ENCODE results near the gene TEDC2. TPM values are rescaled to one million over a fixed set of nuclear protein-coding genes. Genes with fewer than 3 reads are reported as not detected.

Gene TEDC2
- total and polyA plus RNA-seq, 2 experiments from 2014 or later, result 6.2 to 7.1 TPM

DNA sequence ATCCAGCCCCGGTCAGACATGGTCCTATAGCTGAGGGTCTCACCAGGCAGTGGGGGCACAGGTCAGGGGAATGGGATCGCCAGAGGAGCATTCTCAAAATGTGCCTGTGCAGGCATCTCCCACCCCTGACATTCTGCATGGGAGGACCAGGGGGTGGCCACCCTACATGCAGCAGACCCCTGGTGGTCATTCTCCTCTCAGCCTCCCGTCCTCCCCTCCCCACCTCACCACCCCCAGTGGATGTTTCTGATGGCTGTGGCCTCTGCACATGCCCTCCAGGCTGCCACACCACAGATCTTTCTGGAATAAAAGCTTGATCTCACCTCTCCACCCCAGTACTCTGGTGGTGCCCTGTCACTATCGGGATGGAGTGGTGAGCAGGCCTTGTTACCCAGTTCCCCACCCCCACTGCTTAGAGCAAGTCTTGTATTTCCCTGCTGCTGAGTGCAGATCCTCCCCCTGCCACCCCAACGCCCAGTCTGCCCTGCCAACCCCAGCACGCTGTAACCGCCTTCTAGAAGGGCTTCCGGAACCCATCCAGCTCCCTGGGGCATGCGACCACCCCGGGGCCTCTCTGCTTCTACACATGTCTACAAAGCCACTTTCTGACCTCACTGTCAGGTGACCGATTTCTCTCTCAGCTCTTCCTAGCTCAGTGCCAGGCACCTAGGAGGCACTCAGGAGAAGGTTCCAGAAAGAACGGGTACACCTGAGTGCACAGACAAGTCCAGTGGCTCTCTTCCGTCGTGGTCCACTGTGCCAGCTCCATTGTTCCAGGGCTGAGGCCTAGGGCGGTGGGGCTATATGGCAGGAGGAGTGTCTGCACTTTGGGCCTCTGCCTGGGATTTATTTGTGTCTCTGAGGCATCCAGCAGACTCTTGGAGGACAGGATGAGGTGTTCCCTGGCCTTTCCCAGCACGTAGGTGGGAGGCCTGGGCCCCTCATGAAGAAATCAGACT lies 24.3 kb downstream of the TEDC2 start:
- no peak for DNase-seq (ENCODE audit: low spot score)
- no peak overlapping the region for H2AFZ ChIP-seq
- WGBS (ENCODE audit: low lambda C conversion rate, missing lambda C conversion rate), result 95% methylated on average over 16 of the region's 16 CpGs
- H3K27ac ChIP-seq, result peak overlapping the region; percentile 56
- TF ChIP-seq EZH2 (IDR thresholded peaks at IDR 0.05; ENCODE audit: borderline replicate concordance) (no peak), EZH2phosphoT487 (IDR thresholded peaks at IDR 0.05; ENCODE audit: low read depth, severe bottlenecking, unreplicated experiment) (no peak)
- TF ChIP-seq, protein P1, sequence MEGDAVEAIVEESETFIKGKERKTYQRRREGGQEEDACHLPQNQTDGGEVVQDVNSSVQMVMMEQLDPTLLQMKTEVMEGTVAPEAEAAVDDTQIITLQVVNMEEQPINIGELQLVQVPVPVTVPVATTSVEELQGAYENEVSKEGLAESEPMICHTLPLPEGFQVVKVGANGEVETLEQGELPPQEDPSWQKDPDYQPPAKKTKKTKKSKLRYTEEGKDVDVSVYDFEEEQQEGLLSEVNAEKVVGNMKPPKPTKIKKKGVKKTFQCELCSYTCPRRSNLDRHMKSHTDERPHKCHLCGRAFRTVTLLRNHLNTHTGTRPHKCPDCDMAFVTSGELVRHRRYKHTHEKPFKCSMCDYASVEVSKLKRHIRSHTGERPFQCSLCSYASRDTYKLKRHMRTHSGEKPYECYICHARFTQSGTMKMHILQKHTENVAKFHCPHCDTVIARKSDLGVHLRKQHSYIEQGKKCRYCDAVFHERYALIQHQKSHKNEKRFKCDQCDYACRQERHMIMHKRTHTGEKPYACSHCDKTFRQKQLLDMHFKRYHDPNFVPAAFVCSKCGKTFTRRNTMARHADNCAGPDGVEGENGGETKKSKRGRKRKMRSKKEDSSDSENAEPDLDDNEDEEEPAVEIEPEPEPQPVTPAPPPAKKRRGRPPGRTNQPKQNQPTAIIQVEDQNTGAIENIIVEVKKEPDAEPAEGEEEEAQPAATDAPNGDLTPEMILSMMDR (IDR thresholded peaks at IDR 0.05; ENCODE audit: poor library complexity), result no peak
- no peaks in the 10 kb centered on the region for H3K27me3 ChIP-seq
- no peaks in the 10 kb centered on the region for H3K36me3 ChIP-seq (replicated peaks; ENCODE audit: insufficient read depth, low read depth)
- H4K20me1 ChIP-seq (ENCODE audit: insufficient read depth, poor library complexity, severe bottlenecking), result peaks cover 11% of the 10 kb centered on the region
- H3K79me2 ChIP-seq, result peaks cover 79% of the 10 kb centered on the region
- no peak overlapping the region for H3K4me3 ChIP-seq
- H3K4me2 ChIP-seq, result no peak overlapping the region
- H3K9me2 ChIP-seq (replicated peaks; ENCODE audit: insufficient read depth), result no peaks in the 10 kb centered on the region
- H3K9me3 ChIP-seq (ENCODE audit: low read depth), result no peaks in the 10 kb centered on the region
- H3K4me1 ChIP-seq (ENCODE audit: insufficient read depth), result peaks cover 19% of the 10 kb centered on the region

DNA sequence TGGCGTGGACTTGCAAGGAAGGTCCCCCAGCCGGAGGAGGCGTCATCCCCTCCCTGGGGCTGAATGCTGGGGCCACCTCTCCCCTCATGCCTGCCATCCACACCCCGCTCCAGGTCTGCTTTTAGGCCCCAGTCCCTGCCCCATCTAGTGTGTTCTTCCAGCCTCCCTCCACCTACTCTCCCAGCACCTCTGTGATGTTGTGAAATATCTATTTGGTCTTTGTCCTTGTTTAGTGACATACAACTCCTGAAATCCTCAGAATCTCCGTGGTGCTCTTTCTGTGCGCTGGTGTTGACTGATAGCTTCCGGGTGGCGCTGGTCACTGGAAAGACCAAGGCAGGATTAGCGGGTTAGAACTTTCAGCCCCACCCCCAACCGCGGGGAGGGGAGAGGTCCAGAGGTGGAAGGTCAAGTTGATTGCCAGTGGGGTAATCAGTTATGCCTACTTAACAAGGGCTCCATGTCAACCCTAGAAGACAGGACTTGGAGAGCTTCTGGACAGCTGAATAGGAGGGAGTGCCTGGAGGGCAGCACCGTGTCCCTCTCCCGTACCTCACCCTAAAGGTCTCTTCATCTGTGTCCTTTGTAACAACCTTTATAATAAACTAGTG lies 25.1 kb downstream of the TEDC2 start:
- peaks cover 17% of the 10 kb centered on the region for H4K20me1 ChIP-seq (ENCODE audit: insufficient read depth, poor library complexity, severe bottlenecking)
- no peak overlapping the region for H3K4me2 ChIP-seq
- peaks cover 78% of the 10 kb centered on the region for H3K79me2 ChIP-seq
- TF ChIP-seq EZH2phosphoT487 (IDR thresholded peaks at IDR 0.05; ENCODE audit: low read depth, severe bottlenecking, unreplicated experiment) (no peak), EZH2 (IDR thresholded peaks at IDR 0.05; ENCODE audit: borderline replicate concordance) (no peak)
- TF ChIP-seq, protein P1 (IDR thresholded peaks at IDR 0.05; ENCODE audit: poor library complexity), result no peak
- no peaks in the 10 kb centered on the region for H3K9me3 ChIP-seq (ENCODE audit: low read depth)
- H3K4me3 ChIP-seq, result no peak overlapping the region
- no peaks in the 10 kb centered on the region for H3K9me2 ChIP-seq (replicated peaks; ENCODE audit: insufficient read depth)
- peak overlapping the region; percentile 56 for H3K27ac ChIP-seq
- peak; percentile 58 for DNase-seq (ENCODE audit: low spot score)
- H3K4me1 ChIP-seq (ENCODE audit: insufficient read depth), result peaks cover 19% of the 10 kb centered on the region
- H3K36me3 ChIP-seq (replicated peaks; ENCODE audit: insufficient read depth, low read depth), result no peaks in the 10 kb centered on the region
- no peaks in the 10 kb centered on the region for H3K27me3 ChIP-seq
- no peak overlapping the region for H2AFZ ChIP-seq
- 72% methylated on average over 13 of the region's 13 CpGs for WGBS (ENCODE audit: low lambda C conversion rate, missing lambda C conversion rate)

DNA sequence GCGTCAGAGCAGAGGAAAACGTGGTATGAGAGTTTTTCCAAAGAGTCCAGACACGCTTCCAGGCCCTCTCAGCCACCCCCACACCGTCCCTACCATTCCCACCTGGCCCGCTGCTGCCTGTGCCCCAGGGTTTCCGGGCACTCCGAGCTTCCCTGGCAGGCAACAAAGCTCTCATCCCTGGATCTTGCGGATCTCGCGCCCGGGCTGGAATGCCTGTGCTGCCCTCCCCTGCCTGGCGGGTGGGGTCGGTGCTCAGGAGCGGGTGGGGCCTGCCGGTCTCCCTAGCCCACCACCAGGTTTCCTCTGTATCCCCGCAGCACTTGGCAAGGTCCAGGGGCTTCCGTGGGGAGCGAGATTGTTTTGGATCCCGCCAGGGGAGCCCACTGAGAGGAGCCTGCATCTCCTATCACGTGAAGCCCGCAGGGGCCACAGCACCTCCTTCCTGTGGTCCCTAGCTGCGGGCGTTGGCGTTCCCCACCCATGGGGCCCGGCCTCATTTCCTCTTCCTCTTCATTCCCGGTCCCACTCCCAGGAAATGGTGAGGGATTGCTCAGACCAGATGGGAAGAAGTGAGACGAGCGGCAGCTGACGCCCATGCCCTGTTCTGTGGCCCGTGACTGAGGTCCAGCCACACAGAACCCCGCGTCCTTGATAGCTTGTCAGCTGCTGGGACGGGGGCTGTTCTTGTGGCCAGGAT lies 26.1 kb downstream of the TEDC2 start:
- H2AFZ ChIP-seq, result no peak overlapping the region
- no peak for DNase-seq (ENCODE audit: low spot score)
- H4K20me1 ChIP-seq (ENCODE audit: insufficient read depth, poor library complexity, severe bottlenecking), result peaks cover 10% of the 10 kb centered on the region
- TF ChIP-seq, protein P1 (IDR thresholded peaks at IDR 0.05; ENCODE audit: poor library complexity), result no peak
- TF ChIP-seq EZH2 (IDR thresholded peaks at IDR 0.05; ENCODE audit: borderline replicate concordance) (no peak), EZH2phosphoT487 (IDR thresholded peaks at IDR 0.05; ENCODE audit: low read depth, severe bottlenecking, unreplicated experiment) (no peak)
- no peaks in the 10 kb centered on the region for H3K36me3 ChIP-seq (replicated peaks; ENCODE audit: insufficient read depth, low read depth)
- no peak overlapping the region for H3K27ac ChIP-seq
- no peaks in the 10 kb centered on the region for H3K9me3 ChIP-seq (ENCODE audit: low read depth)
- no peaks in the 10 kb centered on the region for H3K27me3 ChIP-seq
- H3K79me2 ChIP-seq, result peaks cover 76% of the 10 kb centered on the region
- 94% methylated on average over 30 of the region's 33 CpGs for WGBS (ENCODE audit: low lambda C conversion rate, missing lambda C conversion rate)
- H3K4me3 ChIP-seq, result no peak overlapping the region
- no peak overlapping the region for H3K4me2 ChIP-seq
- H3K9me2 ChIP-seq (replicated peaks; ENCODE audit: insufficient read depth), result no peaks in the 10 kb centered on the region
- H3K4me1 ChIP-seq (ENCODE audit: insufficient read depth), result peaks cover 19% of the 10 kb centered on the region

Measured in hepatocyte (in vitro differentiated cells).